ENCODE results near the gene SORCS2. TPM values are rescaled to one million over a fixed set of nuclear protein-coding genes. Genes with fewer than 3 reads are reported as not detected.
"Not testable (repeated sequence)": the region's sequence is repeated elsewhere in the genome, so short reads cannot be mapped to it uniquely, and the experiment has no call there.

SORCS2 gene
- total RNA-seq, 6 experiments from 2014 or later, result 0.18 to 6.2 (median 3.1) TPM

- WGBS (ENCODE audit: insufficient coverage, low coverage, low lambda C conversion rate, missing lambda C conversion rate), result 64% methylated on average over 3 of the region's 5 CpGs
- intact Hi-C loops (cut with DNase I), result no loop called here
Observed at GRCh38 chr4:7450775-7451433, 258.6 kb downstream of the SORCS2 start.

DNA sequence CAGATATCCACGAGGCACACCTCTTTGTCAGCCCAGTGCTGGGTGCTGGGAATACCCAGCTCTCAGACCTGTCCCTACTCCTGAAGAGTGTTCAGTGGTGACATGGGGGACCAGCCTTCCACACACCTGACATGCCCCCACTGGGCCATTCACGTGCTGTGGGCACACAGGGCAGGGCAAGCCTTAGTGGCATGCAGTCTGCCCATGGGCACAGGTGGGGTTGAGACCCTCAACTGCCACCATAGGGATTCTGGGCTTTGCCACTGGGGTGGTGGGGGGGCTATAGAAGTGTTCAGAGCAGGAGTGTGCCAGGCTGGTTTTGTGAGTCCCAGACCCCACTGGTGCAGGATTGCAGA lies 259.1 kb downstream of the SORCS2 start:
- TF ChIP-seq POLR2A (IDR thresholded peaks at IDR 0.05) (no peak), CTCF (IDR thresholded peaks at IDR 0.05) (no peak)
- Histone ChIP-seq H3K27ac (no peak overlapping the region), H3K4me3 (no peak overlapping the region), H3K27me3 (no peaks in the 10 kb centered on the region), H3K36me3 (no peaks in the 10 kb centered on the region), H3K9me3 (no peaks in the 10 kb centered on the region), H3K4me1 (no peaks in the 10 kb centered on the region)
- WGBS (ENCODE audit: insufficient coverage, low coverage, low lambda C conversion rate, missing lambda C conversion rate), result no CpG with 5 or more reads among the region's 2 CpGs
- DNase-seq, result no peak
- intact Hi-C loops (cut with DNase I), result no loop called here
- ATAC-seq, result peak in 1 of 4 donors; percentile 38

More at GRCh38 chr4:7450775-7451433, 258.6 kb downstream of the SORCS2 start:
- H3K4me1 ChIP-seq, result no peaks in the 10 kb centered on the region
- no peak for DNase-seq
- H3K4me3 ChIP-seq, result no peak overlapping the region
- no peaks in the 10 kb centered on the region for H3K36me3 ChIP-seq
- no peak for TF ChIP-seq CTCF (IDR thresholded peaks at IDR 0.05)
- no peak for TF ChIP-seq POLR2A (IDR thresholded peaks at IDR 0.05)
- ATAC-seq, result no peak
- H3K27ac ChIP-seq, result no peak overlapping the region
- no peaks in the 10 kb centered on the region for H3K27me3 ChIP-seq
- no peaks in the 10 kb centered on the region for H3K9me3 ChIP-seq

DNA sequence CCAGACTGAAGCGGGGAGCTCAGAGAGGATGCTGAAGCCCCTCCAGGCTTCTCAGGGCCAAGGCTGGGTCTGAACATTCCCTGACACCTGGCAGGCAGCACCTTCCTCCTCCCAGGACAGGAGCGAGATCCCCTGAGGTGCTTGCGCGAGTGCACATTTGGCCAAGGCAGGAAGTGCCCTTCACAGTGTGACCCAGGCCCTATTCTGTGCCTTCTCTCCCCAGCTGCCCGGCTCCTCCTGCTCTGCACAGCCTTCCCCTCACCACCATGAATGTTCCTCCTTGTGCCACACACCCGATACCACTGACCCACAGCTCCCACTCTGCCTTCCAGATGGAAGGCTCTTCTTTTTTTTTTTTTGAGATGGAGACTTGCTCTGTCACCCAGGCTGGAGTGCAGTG lies 259.5 kb downstream of the SORCS2 start:
- peak in 1 of 4 donors; percentile 13 for ATAC-seq
- DNase-seq, result no peak
- intact Hi-C loops (cut with DNase I), result no loop called here
- Histone ChIP-seq H3K4me1 (no peaks in the 10 kb centered on the region), H3K27me3 (no peaks in the 10 kb centered on the region), H3K9me3 (no peaks in the 10 kb centered on the region), H3K4me3 (no peak overlapping the region), H3K36me3 (no peaks in the 10 kb centered on the region), H3K27ac (no peak overlapping the region)
- 78% methylated on average over 2 of the region's 6 CpGs for WGBS (ENCODE audit: insufficient coverage, low coverage, low lambda C conversion rate, missing lambda C conversion rate)
- no peak for TF ChIP-seq CTCF (IDR thresholded peaks at IDR 0.05)
- no peak for TF ChIP-seq POLR2A (IDR thresholded peaks at IDR 0.05)

GRCh38 chr4:7452802-7453201 lies 260.5 kb downstream of the SORCS2 start:
- intact Hi-C loops (cut with DNase I); DNase-seq; H3K36me3 ChIP-seq; ATAC-seq; H3K4me3 ChIP-seq; H3K4me1 ChIP-seq; H3K27ac ChIP-seq; H3K9me3 ChIP-seq; H3K27me3 ChIP-seq: not testable (repeated sequence)
- no CpG with 5 or more reads among the region's 9 CpGs for WGBS (ENCODE audit: insufficient coverage, low coverage, low lambda C conversion rate, missing lambda C conversion rate)

DNA sequence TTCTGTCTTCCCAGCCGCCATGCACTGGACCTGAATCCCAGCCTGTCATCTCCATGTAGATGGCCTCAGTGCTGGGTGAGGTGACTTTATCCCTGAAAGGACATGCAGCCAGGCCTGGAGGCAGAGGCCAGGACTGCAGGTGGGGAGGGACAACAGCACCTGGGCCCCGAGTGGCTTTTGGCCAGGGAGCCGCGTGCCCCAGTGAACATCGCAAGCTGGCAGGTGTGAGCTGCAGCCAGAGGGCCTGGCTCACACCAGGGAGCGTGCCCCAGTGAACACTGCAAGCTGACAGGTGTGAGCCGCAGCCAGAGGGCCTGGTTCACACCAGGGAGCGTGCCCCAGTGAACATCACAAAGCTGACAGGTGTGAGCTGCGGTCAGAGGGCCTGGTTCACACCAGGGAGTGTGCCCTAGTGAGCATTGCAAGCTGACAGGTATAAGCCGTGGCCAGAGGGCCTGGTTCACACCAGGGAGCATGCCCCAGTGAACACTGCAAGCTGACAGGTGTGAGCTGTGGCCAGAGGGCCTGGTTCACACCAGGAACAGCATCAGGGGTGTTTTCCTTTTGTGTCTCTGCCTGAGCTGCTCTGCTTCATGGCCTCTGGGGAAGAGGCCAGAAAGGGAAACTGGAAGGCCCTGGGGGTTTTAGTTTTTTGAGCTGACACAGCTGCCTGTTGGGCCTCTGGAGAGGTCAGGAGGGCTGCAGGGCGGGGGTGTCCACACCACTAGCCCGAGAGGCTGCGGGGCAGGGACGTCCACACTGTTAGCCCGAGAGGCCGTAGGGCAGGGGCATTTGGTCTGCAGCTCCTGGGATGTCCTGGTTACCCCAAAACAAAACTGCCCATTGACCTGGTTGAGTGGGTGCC lies 265.1 kb downstream of the SORCS2 start:
- no peaks in the 10 kb centered on the region for H3K9me3 ChIP-seq
- no peaks in the 10 kb centered on the region for H3K27me3 ChIP-seq
- 50% methylated on average over 2 of the region's 16 CpGs for WGBS (ENCODE audit: insufficient coverage, low coverage, low lambda C conversion rate, missing lambda C conversion rate)
- intact Hi-C loops (cut with DNase I), result no loop called here
- H3K4me3 ChIP-seq, result no peak overlapping the region
- H3K27ac ChIP-seq, result no peak overlapping the region
- ATAC-seq, result no peak
- TF ChIP-seq CTCF (IDR thresholded peaks at IDR 0.05) (no peak), POLR2A (IDR thresholded peaks at IDR 0.05) (no peak)
- peaks cover 0 to 11% (median 5%) of the 10 kb centered on the region in 4 donors for H3K4me1 ChIP-seq
- no peaks in the 10 kb centered on the region for H3K36me3 ChIP-seq
- DNase-seq, result no peak

Data from right lobe of liver (tissue), 6 donors.